C4-2B (cell line): ENCODE results near the gene TMEM204.

Experiments
- ZFX ChIP-seq: fragments of 450-650 bp; IDR thresholded peaks from 2 replicates; pipeline ENCODE4 v1.6.1; 2017
- TF ChIP-seq, protein P1 (sequence below): fragments of 450-650 bp; conservative IDR thresholded peaks from 2 replicates; pipeline ENCODE4 v1.5.1; 2017; ENCODE audit warnings: mild to moderate bottlenecking

GRCh38 chr16:1548727-1549126 is 15.3 kb downstream of the TMEM204 start:
- TF ChIP-seq, protein P1, sequence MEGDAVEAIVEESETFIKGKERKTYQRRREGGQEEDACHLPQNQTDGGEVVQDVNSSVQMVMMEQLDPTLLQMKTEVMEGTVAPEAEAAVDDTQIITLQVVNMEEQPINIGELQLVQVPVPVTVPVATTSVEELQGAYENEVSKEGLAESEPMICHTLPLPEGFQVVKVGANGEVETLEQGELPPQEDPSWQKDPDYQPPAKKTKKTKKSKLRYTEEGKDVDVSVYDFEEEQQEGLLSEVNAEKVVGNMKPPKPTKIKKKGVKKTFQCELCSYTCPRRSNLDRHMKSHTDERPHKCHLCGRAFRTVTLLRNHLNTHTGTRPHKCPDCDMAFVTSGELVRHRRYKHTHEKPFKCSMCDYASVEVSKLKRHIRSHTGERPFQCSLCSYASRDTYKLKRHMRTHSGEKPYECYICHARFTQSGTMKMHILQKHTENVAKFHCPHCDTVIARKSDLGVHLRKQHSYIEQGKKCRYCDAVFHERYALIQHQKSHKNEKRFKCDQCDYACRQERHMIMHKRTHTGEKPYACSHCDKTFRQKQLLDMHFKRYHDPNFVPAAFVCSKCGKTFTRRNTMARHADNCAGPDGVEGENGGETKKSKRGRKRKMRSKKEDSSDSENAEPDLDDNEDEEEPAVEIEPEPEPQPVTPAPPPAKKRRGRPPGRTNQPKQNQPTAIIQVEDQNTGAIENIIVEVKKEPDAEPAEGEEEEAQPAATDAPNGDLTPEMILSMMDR, result no peak
- no peak for TF ChIP-seq ZFX
